ENCODE data around the gene MAT2B.

MAT2B gene

GRCh38 chr5:163562071-163562470 is 56.7 kb downstream of the MAT2B start:
- DNase-seq: no peak

DNA sequence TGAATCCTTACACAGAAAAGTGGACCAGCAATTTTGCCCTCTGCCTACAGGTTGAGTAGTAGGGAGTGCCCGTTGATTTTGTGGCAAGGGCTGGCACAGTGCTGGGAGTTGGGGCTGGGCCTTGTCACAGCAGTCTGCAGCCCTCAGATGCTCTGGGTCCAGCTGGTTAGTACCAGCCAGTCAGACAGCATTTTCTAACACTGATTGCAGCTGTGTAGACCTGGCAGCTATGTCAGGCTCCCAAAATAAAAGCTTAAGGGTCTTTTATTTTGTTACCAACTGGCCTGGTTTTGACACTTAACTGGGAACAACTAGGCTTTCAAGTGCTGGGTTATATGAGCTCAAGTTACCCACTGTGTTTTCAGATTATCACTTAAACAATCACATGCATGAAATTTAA is 57.7 kb downstream of the MAT2B start:
- DNase-seq: no peak

DNA sequence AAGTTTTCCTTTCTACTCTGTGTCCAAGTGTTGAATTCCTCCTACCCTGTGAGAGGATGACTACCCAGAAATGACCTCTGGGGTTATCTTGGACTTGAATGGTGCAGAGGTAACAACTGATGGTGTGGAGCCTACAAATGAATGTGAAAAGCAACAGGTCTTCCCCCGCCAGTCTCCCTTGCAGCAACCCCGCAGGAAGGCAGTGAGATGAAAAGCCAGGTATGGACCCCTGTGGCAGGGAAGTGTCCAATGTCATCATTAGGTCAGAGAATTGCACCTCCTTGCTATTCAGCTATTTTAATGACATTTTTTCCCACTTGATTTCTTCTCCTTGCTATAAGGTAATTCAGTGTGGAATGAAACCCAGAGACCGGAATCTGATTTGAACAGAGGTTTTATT is 58.5 kb downstream of the MAT2B start:
- DNase-seq: no peak

DNA sequence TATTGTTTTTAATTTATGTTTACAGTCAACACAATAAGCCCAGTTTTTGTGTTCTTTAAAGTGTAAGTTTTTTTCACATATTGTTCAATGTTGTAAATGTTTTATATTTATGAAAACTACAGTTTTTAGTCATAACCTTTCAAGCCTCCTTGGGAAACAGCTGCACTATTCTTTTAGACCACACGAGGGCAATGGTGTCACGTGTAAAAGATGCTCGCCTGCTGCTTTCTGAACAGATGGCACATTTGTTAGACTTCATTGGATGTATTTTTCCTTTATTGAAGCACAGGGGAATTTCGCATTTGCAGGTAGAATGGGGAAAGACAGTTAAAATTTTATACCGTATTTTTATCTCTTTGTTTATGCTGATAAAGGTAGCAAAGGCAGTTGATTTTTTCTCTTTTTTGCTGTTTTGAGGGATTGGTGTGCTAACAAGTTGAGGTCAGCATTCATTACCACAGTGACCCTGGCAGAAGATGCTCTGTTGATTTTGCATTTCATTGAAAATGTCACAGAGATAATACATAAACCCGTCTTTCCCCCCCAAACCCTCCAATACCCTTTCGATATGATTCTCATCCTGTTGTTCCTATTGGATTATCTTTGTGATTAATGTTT is 59.0 kb downstream of the MAT2B start:
- peak; percentile 77 to 78 for DNase-seq

- no peak for DNase-seq
These were observed 60.1 kb downstream of the MAT2B start for GRCh38 chr5:163565492-163565891.

DNA sequence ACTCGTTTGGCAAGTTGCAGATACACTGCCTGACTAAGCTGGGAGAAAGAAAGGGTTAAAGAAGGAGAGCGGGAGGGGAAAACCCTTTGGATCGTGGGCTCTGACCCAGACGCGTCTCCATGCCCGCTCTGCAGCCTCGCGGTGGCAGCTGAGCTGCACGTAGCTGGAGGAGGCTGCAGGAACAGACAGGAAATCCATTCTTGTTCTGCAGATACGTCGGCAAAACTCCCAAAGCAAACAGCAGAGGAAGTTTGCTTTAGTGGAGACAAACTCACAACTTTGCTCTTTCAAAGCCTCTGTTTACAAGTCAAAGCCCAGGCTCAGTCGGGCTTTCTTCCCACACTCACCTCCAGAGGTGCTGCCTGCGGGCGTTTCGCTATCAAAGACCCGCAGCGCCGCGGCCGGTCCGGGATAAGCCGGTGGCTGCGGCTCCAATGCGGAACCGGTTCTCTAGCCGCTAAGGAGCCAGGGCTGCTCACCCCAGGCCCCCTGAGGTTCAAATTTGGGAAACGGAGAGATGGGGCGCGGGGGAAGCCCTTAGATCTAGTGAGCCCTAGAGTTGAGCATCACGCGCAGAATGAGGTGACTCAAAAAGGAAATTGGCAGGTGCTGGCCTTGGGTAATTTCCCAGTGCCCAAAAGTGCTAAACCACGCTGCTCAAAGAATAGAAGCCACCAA is 60.7 kb downstream of the MAT2B start:
- peak; percentile 42 to 48 for DNase-seq

GRCh38 chr5:163566678-163567077 is 61.3 kb downstream of the MAT2B start:
- no peak for DNase-seq

DNA sequence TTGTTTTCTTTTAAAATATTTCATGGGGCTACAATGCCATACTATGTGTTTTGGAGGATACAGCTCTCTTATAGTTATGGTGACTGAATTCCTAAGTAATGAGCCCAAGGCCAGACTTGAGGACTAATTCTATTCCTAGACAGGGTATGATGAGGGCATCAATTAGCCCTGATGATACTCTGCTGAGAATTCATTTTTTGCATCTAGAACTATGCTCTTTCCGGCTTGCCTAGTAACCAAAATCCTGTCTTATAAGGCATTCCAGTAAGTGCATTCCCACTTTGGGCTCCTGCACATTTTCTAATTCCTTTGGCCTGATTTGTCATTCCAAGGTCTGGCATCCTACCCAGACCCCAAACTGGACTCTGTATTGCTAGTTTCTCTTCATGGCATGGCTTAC is 62.4 kb downstream of the MAT2B start:
- DNase-seq: no peak

Measured in activated T-cell treated with anti-CD3 and anti-CD28 coated beads, Interleukin-2, amount 50 U/mL, for 48 hours (primary cell).